MCF 10A (cell line): ENCODE data around the gene BHLHE40. TPM values are rescaled to one million over a fixed set of nuclear protein-coding genes. Genes with fewer than 3 reads are reported as not detected.

Experiments
- BruUV-seq: library from RNA; stranded (reverse); fragments of 400-500 nt; replicated peaks from 2 replicates; lab custom pipeline; 2021; lab: Mats Ljungman, UMichigan
- CTCF ChIA-PET: fragments of 300-600 bp; sonication (Branson Sonifier 250); formaldehyde crosslinking; extraction: SDS; loops from one replicate; lab custom pipeline; 2021; ENCODE audit warnings: antibody characterized with exemption, inconsistent platforms; lab: Yijun Ruan, JAX
- POLR2A ChIA-PET: fragments of 300-600, 350-650 bp; sonication (Branson Sonifier 250); formaldehyde crosslinking; extraction: SDS; loops from one replicate; lab custom pipeline; 2020; ENCODE audit warnings: antibody characterized with exemption, inconsistent platforms; lab: Yijun Ruan, JAX
- DNase-seq: peaks from one replicate; pipeline ENCODE4 v3.0.0-alpha.2; 2018; ENCODE audit not compliant: unreplicated experiment
- H3K27ac Mint-ChIP-seq: one replicate; pipeline ENCODE4 v1.8.0; 2022; ENCODE audit warnings: mild to moderate bottlenecking, low read depth, mixed read lengths; ENCODE audit not compliant: unreplicated experiment
- H3K27me3 Mint-ChIP-seq: one replicate; pipeline ENCODE4 v1.8.0; 2022; ENCODE audit warnings: mixed read lengths; ENCODE audit not compliant: insufficient read depth, unreplicated experiment
- H3K36me3 Mint-ChIP-seq: one replicate; pipeline ENCODE4 v1.8.0; 2022; ENCODE audit warnings: mild to moderate bottlenecking, moderate library complexity, mixed read lengths; ENCODE audit not compliant: insufficient read depth, unreplicated experiment
- H3K4me1 Mint-ChIP-seq: one replicate; pipeline ENCODE4 v1.8.0; 2022; ENCODE audit warnings: mixed read lengths; ENCODE audit not compliant: insufficient read depth, unreplicated experiment
- H3K4me3 Mint-ChIP-seq: one replicate; pipeline ENCODE4 v1.8.0; 2022; ENCODE audit warnings: mild to moderate bottlenecking, moderate library complexity, mixed read lengths; ENCODE audit not compliant: unreplicated experiment
- H3K9me3 Mint-ChIP-seq: one replicate; pipeline ENCODE4 v1.8.0; 2022; ENCODE audit warnings: mixed read lengths; ENCODE audit not compliant: unreplicated experiment
- intact Hi-C: fragments of 100-400 bp; cut with micrococcal nuclease; formaldehyde crosslinking; loops from 2 replicates; pipeline ENCODE4 v1.14.1; 2022
- total RNA-seq: library from RNA; stranded (reverse); gene quantifications from 2 replicates; pipeline ENCODE4 v1.2.3, GENCODE V29; 2022
- TF ChIP-seq, protein P1 (sequence below): fragments of 200-600 bp; IDR thresholded peaks from one replicate; pipeline ENCODE4 v1.8.0; 2022; ENCODE audit warnings: antibody characterized with exemption, mild to moderate bottlenecking; ENCODE audit not compliant: unreplicated experiment

The BHLHE40 gene
- total RNA-seq, 1 experiment from 2014 or later, result 16.8 TPM

DNA sequence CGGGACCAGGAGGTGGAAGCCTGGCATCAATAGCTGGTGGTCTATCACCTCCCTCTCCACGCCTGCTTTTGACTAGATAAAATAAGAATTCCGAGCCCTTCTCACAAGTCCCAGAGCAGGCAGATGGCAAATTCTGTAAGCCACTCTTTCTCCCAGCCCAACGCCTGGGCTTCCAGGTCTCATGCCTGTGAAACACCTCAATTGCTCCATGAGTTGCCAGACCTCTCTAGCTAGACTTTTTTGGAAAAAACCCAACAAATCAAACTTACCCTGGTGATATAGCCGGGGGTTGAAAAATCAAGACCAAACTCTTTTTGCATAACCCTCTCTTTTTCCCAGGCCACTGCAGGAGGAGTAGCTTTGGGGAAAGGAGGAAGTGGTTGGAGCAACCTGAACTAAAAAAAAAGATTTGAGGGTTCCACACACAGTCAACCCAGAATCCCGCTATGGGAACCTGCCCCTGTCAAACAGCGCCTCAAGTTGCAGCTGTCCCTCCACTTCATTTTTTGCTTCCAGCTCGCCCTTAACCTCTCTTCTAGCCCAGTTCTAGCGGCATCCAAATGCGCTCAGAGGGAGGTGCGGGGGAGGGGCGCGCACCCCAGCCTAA lies 7.0 kb downstream of the BHLHE40 start:
- peaks cover 30% of the 10 kb centered on the region for H3K36me3 Mint-ChIP-seq
- TF ChIP-seq, protein P1, sequence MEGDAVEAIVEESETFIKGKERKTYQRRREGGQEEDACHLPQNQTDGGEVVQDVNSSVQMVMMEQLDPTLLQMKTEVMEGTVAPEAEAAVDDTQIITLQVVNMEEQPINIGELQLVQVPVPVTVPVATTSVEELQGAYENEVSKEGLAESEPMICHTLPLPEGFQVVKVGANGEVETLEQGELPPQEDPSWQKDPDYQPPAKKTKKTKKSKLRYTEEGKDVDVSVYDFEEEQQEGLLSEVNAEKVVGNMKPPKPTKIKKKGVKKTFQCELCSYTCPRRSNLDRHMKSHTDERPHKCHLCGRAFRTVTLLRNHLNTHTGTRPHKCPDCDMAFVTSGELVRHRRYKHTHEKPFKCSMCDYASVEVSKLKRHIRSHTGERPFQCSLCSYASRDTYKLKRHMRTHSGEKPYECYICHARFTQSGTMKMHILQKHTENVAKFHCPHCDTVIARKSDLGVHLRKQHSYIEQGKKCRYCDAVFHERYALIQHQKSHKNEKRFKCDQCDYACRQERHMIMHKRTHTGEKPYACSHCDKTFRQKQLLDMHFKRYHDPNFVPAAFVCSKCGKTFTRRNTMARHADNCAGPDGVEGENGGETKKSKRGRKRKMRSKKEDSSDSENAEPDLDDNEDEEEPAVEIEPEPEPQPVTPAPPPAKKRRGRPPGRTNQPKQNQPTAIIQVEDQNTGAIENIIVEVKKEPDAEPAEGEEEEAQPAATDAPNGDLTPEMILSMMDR, result no peak
- peak overlapping the region; percentile 52 for H3K4me3 Mint-ChIP-seq
- no peaks in the 10 kb centered on the region for H3K9me3 Mint-ChIP-seq
- peaks cover 42% of the 10 kb centered on the region for H3K4me1 Mint-ChIP-seq
- no peaks in the 10 kb centered on the region for H3K27me3 Mint-ChIP-seq
- TSS peak; percentile 58 for BruUV-seq
- DNase-seq, result peak; percentile 69
- POLR2A ChIA-PET, result interaction anchor here (1.2 to 12.4 kb wide), 11 partner anchors 8 to 275 kb away, joined by 4 to 251 read pairs (median 7); no protein-coding TSS in a partner anchor
- intact Hi-C loops, result loop anchor here (10.0 kb wide), 1 partner anchor 199 kb away; the partner anchor contains the start of gene EDEM1
- CTCF ChIA-PET, result interaction anchor here (0.6 to 14.5 kb wide), 8 partner anchors 26 to 274 kb away, joined by 3 to 185 read pairs (median 5); no protein-coding TSS in a partner anchor
- H3K27ac Mint-ChIP-seq, result no peak overlapping the region

GRCh38 chr3:4986782-4987537 lies 7.7 kb downstream of the BHLHE40 start:
- POLR2A ChIA-PET, result interaction anchor here (1.0 to 12.4 kb wide), 11 partner anchors 7 to 520 kb away, joined by 3 to 251 read pairs (median 7); partner anchors contain the start of gene SUMF1
- Mint-ChIP-seq H3K36me3 (peaks cover 30% of the 10 kb centered on the region), H3K27ac (no peak overlapping the region), H3K9me3 (no peaks in the 10 kb centered on the region), H3K4me3 (peak overlapping the region; percentile 52), H3K27me3 (no peaks in the 10 kb centered on the region), H3K4me1 (peaks cover 35% of the 10 kb centered on the region)
- DNase-seq, result peak; percentile 98
- intact Hi-C loops, result loop anchor here (10.0 kb wide), 1 partner anchor 198 kb away; the partner anchor contains the start of gene EDEM1
- CTCF ChIA-PET, result interaction anchor here (0.7 to 14.5 kb wide), 6 partner anchors 25 to 387 kb away, joined by 3 to 185 read pairs (median 7); no protein-coding TSS in a partner anchor
- TF ChIP-seq, protein P1, result no peak
- no TSS peak for BruUV-seq

- peaks cover 23% of the 10 kb centered on the region for H3K36me3 Mint-ChIP-seq
- no peak for DNase-seq
- H3K27me3 Mint-ChIP-seq, result no peaks in the 10 kb centered on the region
- TF ChIP-seq, protein P1, result no peak
- H3K4me3 Mint-ChIP-seq, result peak overlapping the region; percentile 52
- intact Hi-C loops, result loop anchor here (10.0 kb wide), 1 partner anchor 197 kb away; the partner anchor contains the start of gene EDEM1
- ChIA-PET POLR2A (interaction anchor here (1.0 to 12.4 kb wide), 9 partner anchors 7 to 521 kb away, joined by 3 to 251 read pairs (median 8); partner anchors contain the start of gene SUMF1), CTCF (interaction anchor here (0.6 to 14.5 kb wide), 4 partner anchors 37 to 388 kb away, joined by 3 to 185 read pairs (median 4); no protein-coding TSS in a partner anchor)
- no peaks in the 10 kb centered on the region for H3K9me3 Mint-ChIP-seq
- H3K4me1 Mint-ChIP-seq, result peaks cover 33% of the 10 kb centered on the region
- no peak overlapping the region for H3K27ac Mint-ChIP-seq
- BruUV-seq, result no TSS peak
These were observed 8.5 kb downstream of the BHLHE40 start for GRCh38 chr3:4987538-4988296.
